Upper lobe of left lung (tissue), 6 donors: ENCODE data around the gene GSN. TPM values are rescaled to one million over a fixed set of nuclear protein-coding genes. Genes with fewer than 3 reads are reported as not detected.

ENCODE experiments used
- ATAC-seq, 2 donors: fragments of 200-7000 bp; cut with Tn5 transposase; one replicate each; pipeline ENCODE4 v1.9.1; 2022; ENCODE audit warnings: mild to moderate bottlenecking in 2 of 2, moderate library complexity in 2 of 2; ENCODE audit not compliant: low FRiP score in 2 of 2
- DNase-seq, 2 donors: peaks; one replicate each; pipeline ENCODE4 v3.0.0-alpha.2; 2019 to 2020
- H3K27ac ChIP-seq, 4 donors: fragments of 200-600 bp; sonication (generic); one replicate each; pipeline ENCODE4 v1.5.1; 2016 to 2019
- H3K27me3 ChIP-seq, 4 donors: fragments of 200-600 bp; sonication (generic); one replicate each; pipeline ENCODE4 v1.5.1; 2017 to 2019
- H3K36me3 ChIP-seq, 4 donors: fragments of 200-600 bp; sonication (generic); one replicate each; pipeline ENCODE4 v1.5.1; 2016 to 2019
- H3K4me1 ChIP-seq, 4 donors: fragments of 200-600 bp; sonication (generic); one replicate each; pipeline ENCODE4 v1.5.1; 2018 to 2019
- H3K4me3 ChIP-seq, 4 donors: fragments of 200-600 bp; sonication (generic); one replicate each; pipeline ENCODE4 v1.5.1; 2017 to 2019; ENCODE audit warnings: mild to moderate bottlenecking in 2 of 4, moderate library complexity in 1 of 4
- H3K9me3 ChIP-seq, 4 donors: fragments of 200-600 bp; sonication (generic); one replicate each; pipeline ENCODE4 v1.5.1; 2018 to 2019
- CTCF ChIP-seq, 6 experiments: fragments of 450-650 bp in 4 of 6; fragments of 200-600 bp in 2 of 6; sonication (generic) in 2 of 6; IDR thresholded peaks; one replicate each; pipeline ENCODE4 v1.5.1; 2016 to 2019; ENCODE audit warnings: antibody characterized with exemption in 6 of 6
- EP300 ChIP-seq, 4 donors: sonication (generic); formaldehyde crosslinking; IDR thresholded peaks; one replicate each; pipeline ENCODE4 v1.5.1; 2017; ENCODE audit warnings: antibody characterized with exemption in 4 of 4, control low read depth in 2 of 4
- POLR2A ChIP-seq, 4 donors: fragments of 450-650 bp; IDR thresholded peaks; one replicate each; pipeline ENCODE4 v1.5.1; 2016 to 2017; ENCODE audit warnings: antibody characterized with exemption in 4 of 4, mild to moderate bottlenecking in 2 of 4
- POLR2AphosphoS5 ChIP-seq, 2 donors: sonication (generic); formaldehyde crosslinking; IDR thresholded peaks; one replicate each; pipeline ENCODE4 v1.5.1; 2017; ENCODE audit warnings: antibody characterized with exemption in 2 of 2
- WGBS, 2 donors: methylation state at CpG; one replicate each; pipeline ENCODE4 v1.1.5; 2017 to 2018; 5-methylcytosine and 5-hydroxymethylcytosine counted together
- total RNA-seq, 6 donors: library from RNA; depleted of rRNA in 4 of 6; stranded (reverse); fragments of >200 nt in 4 of 6; gene quantifications; one replicate each; pipeline versions ENCODE4 v1.1.0 to v1.2.1, GENCODE V29; 2016 to 2021
- donor health status: DM: no; HTN: no; CAD: no; lungs with moderate emphysema.
- donor health status: DM: no; HTN: yes; CAD: no; lungs with severe emphysema.

Gene GSN
- 100 to 1,000 TPM; 217 to 935 (median 648) TPM for total RNA-seq

GRCh38 chr9:121267689-121268597 is at the start of gene GSN:
GSN (plus strand) TSS chr9:121268162; CDS start chr9:121301972, 33,810 bp downstream.
- Histone ChIP-seq H3K27ac (peak within 1 kb of the TSS; percentile 71 to 95 (median 87)), H3K27me3 (no peaks in the 10 kb centered on the region), H3K9me3 (no peaks in the 10 kb centered on the region), H3K36me3 (no peaks in the 10 kb centered on the region), H3K4me3 (peak within 1 kb of the TSS; percentile 65 to 89 (median 79)), H3K4me1 (peaks cover 31 to 51% (median 44%) of the 10 kb centered on the region in 4 donors)
- WGBS, 2 donors, result 2% methylated on average over 12 to 49 of the region's 64 CpGs
- DNase-seq (peak; percentile 89 to 97), ATAC-seq (peak; percentile 90 to 96)
- TF ChIP-seq POLR2AphosphoS5 (IDR thresholded peaks at IDR 0.05) (peak; percentile 65 to 85), CTCF (IDR thresholded peaks at IDR 0.05) (peak in 3 of 6 experiments; percentile 17 to 31 (median 17)), POLR2A (IDR thresholded peaks at IDR 0.05) (peak in 3 of 4 donors; percentile 27 to 82 (median 52)), EP300 (IDR thresholded peaks at IDR 0.05) (no peak)

- Histone ChIP-seq H3K4me1 (peaks cover 0 to 6% (median under 1%) of the 10 kb centered on the region in 4 donors), H3K36me3 (no peaks in the 10 kb centered on the region), H3K4me3 (no peak overlapping the region), H3K9me3 (no peaks in the 10 kb centered on the region), H3K27me3 (no peaks in the 10 kb centered on the region), H3K27ac (no peak overlapping the region)
- WGBS, 2 donors, result 93 to 95% methylated on average over 8 of the region's 8 CpGs
- TF ChIP-seq POLR2AphosphoS5 (IDR thresholded peaks at IDR 0.05) (no peak), EP300 (IDR thresholded peaks at IDR 0.05) (no peak), POLR2A (IDR thresholded peaks at IDR 0.05) (no peak), CTCF (IDR thresholded peaks at IDR 0.05) (no peak)
- DNase-seq, result no peak
- no peak for ATAC-seq
Observed at GRCh38 chr9:121218357-121219027, 49.5 kb upstream of the GSN start.

GRCh38 chr9:121219530-121219929 is 48.4 kb upstream of the GSN start:
- ATAC-seq (no peak), DNase-seq (no peak)
- no peak for TF ChIP-seq POLR2A (IDR thresholded peaks at IDR 0.05)
- TF ChIP-seq EP300 (IDR thresholded peaks at IDR 0.05), result no peak
- no peak for TF ChIP-seq CTCF (IDR thresholded peaks at IDR 0.05)
- no peak for TF ChIP-seq POLR2AphosphoS5 (IDR thresholded peaks at IDR 0.05)

GRCh38 chr9:121220996-121221663 is 46.8 kb upstream of the GSN start:
- Histone ChIP-seq H3K27me3 (no peaks in the 10 kb centered on the region), H3K27ac (peak overlapping the region in 1 of 4 donors; percentile 8), H3K9me3 (no peaks in the 10 kb centered on the region), H3K36me3 (no peaks in the 10 kb centered on the region), H3K4me1 (peaks cover 0 to 6% (median 0%) of the 10 kb centered on the region in 4 donors), H3K4me3 (no peak overlapping the region)
- DNase-seq (peak in 1 of 2 donors; percentile 22), ATAC-seq (no peak)
- WGBS, 2 donors, result 63 to 81% methylated on average over 13 of the region's 13 CpGs
- TF ChIP-seq POLR2A (IDR thresholded peaks at IDR 0.05), result no peak
- TF ChIP-seq POLR2AphosphoS5 (IDR thresholded peaks at IDR 0.05), result no peak
- no peak for TF ChIP-seq CTCF (IDR thresholded peaks at IDR 0.05)
- no peak for TF ChIP-seq EP300 (IDR thresholded peaks at IDR 0.05)

More at GRCh38 chr9:121219530-121219929, 48.4 kb upstream of the GSN start:
- no peaks in the 10 kb centered on the region for H3K36me3 ChIP-seq
- peaks cover 0 to 6% (median 0%) of the 10 kb centered on the region in 4 donors for H3K4me1 ChIP-seq
- 90% methylated on average over 3 of the region's 3 CpGs for WGBS, 2 donors
- H3K4me3 ChIP-seq, result no peak overlapping the region
- no peaks in the 10 kb centered on the region for H3K9me3 ChIP-seq
- H3K27me3 ChIP-seq, result no peaks in the 10 kb centered on the region
- no peak overlapping the region for H3K27ac ChIP-seq
